GM12891 (cell line): Measurements from ENCODE around the gene CHPF2.

ENCODE experiments used
- DNase-seq: peaks from one replicate; pipeline ENCODE4 v3.0.0; 2011; ENCODE audit warnings: low spot score; ENCODE audit not compliant: insufficient read length
- FAIRE-seq: peaks from 2 replicates; lab custom pipeline; 2011; peaks lifted over from hg19 to GRCh38; lab: Jason Lieb, UNC
- PAX5 ChIP-seq: IDR thresholded peaks from 2 replicates; pipeline ENCODE4 v1.6.1; 2011; ENCODE audit warnings: low read length, moderate library complexity, mild to moderate bottlenecking; ENCODE audit not compliant: insufficient read depth, severe bottlenecking
- POLR2A ChIP-seq: IDR thresholded peaks from 2 replicates; pipeline ENCODE4 v1.6.1; 2011; ENCODE audit warnings: low read depth, low read length, control low read depth
- POLR2AphosphoS5 ChIP-seq: IDR thresholded peaks from 2 replicates; pipeline ENCODE4 v1.6.1; 2011; ENCODE audit warnings: low read depth, low read length, control low read depth
- POU2F2 ChIP-seq: IDR thresholded peaks from 2 replicates; pipeline ENCODE4 v1.6.1; 2011; ENCODE audit warnings: low read depth, mild to moderate bottlenecking, control low read depth, low read length, moderate library complexity
- SPI1 ChIP-seq: IDR thresholded peaks from 2 replicates; pipeline ENCODE4 v1.6.1; 2011; ENCODE audit warnings: low read depth, low read length, control low read depth
- TAF1 ChIP-seq: IDR thresholded peaks from 2 replicates; pipeline ENCODE4 v1.6.1; 2011; ENCODE audit warnings: low read depth, low read length, control low read depth

The CHPF2 gene

DNA sequence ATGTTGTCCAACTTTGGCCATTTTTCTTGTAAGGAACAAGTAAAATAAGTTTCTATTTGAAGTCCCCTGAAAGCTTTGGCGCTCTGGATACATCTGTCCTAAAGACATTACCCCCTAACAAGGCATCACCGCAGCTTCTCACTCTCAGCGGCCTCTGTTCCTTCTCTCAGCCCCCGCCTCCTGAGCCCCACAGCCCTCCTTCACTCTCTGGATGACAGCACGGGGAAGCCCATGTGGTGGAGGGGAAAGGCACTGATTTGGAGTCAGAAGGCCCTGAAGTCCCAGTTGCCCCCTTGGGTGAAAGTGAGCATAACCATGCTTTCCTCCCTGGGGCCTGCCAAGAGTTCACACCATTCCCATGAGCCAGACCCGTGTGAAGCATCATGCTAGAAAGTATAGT lies 26.6 kb upstream of the CHPF2 start:
- FAIRE-seq = no peak
- no peak for TF ChIP-seq PAX5

DNA sequence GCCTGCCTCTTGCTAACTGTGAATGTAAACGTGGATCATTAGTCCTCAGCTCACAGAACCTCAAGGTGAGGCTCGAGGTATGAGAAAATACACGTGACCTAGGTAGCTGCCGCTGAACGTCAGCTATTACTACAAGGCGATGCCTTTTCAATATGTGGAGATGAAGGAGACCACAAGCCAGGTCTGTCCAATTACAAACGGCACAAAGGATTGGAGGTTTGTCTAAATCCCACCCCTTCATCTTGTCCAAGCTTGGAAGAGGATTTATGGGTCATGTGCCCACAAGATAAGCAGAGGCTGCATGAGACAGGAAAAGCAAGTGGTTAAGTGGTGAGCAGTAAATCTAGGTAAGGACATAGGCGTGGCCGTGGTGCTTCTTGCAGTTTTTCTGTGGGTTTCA lies 25.4 kb upstream of the CHPF2 start:
- TF ChIP-seq POLR2A (no peak), SPI1 (no peak), POLR2AphosphoS5 (no peak), TAF1 (no peak), PAX5 (no peak), POU2F2 (no peak)
- DNase-seq (no peak), FAIRE-seq (no peak)

More for the DNA sequence above, 26.6 kb upstream of the CHPF2 start:
- no peak for DNase-seq

DNA sequence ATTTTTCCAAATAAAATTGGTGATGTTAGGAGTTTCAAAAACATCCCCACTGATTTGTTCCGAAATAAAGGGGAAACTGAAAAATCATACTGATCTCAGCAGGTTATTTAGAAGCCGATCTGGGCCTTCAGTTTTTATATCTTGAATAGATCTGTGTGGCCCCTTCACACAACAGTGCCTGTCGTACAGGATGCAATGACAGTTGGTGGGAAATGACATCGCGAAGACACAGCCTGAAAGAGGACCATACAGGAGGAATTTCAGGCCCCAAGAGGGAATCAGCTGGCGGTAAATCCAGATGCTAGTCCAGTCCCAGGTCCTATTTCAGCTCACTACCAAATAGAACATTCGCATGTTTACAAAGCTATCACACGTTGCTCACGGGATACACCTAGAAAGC lies 25.0 kb upstream of the CHPF2 start:
- FAIRE-seq = no peak
- TF ChIP-seq POLR2AphosphoS5 (no peak), POU2F2 (no peak), POLR2A (no peak), TAF1 (no peak), SPI1 (no peak), PAX5 (no peak)

DNA sequence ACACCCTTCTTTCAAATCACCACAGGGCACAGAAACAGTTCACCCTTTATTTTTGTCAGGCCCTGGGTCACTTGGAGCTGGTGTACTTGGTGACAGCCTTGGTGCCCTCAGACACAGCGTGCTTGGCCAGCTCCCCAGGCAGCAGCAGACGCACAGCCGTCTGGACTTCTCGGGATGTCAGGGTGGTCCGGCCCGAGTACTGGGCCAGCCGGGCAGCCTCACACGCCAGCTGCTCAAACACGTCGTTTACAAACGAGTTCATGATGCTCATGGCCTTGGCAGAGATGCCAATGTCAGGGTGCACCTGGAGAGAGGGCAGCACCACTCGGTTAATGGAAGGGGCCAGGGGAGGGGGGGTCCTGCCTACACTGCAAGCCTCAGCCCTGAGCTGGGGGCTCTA lies 24.5 kb upstream of the CHPF2 start:
- FAIRE-seq (no peak), DNase-seq (no peak)

More for the DNA sequence above, 25.0 kb upstream of the CHPF2 start:
- DNase-seq = no peak

DNA sequence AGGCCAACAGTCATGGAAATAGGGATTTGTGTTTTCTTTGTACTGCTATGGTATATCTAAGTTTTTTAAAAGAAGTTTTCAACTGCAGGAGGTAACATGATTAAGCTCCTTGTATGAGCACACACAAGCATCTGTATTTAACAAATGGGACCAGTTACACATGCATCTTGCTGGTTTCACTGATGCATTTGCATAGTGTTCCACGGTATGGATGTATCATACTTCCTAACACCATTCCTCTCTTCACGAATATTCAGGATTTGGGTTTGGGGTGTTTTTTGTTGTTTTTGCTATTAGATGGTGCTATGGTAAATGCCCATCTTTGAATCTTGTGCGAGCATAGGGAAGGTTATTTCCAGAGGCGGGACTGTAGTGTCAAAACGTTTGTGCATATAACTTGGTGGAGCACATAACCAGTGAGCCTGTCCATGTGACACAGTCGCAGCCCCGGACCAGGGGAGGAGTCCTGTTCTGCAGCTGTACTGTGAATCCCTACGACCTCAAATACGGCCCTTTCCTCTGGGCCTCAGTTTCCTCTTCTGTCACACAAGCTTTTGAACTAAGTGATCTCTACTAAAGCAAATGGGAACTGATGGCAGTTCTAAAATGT lies 23.9 kb upstream of the CHPF2 start:
- TF ChIP-seq TAF1 (no peak), POLR2A (no peak), POLR2AphosphoS5 (no peak), POU2F2 (no peak), PAX5 (no peak), SPI1 (no peak)
- DNase-seq (no peak), FAIRE-seq (no peak)

More for the DNA sequence above, 24.5 kb upstream of the CHPF2 start:
- TF ChIP-seq PAX5 = no peak
- TF ChIP-seq TAF1 = no peak
- no peak for TF ChIP-seq SPI1
- no peak for TF ChIP-seq POLR2AphosphoS5
- TF ChIP-seq POU2F2 = no peak
- TF ChIP-seq POLR2A = no peak

DNA sequence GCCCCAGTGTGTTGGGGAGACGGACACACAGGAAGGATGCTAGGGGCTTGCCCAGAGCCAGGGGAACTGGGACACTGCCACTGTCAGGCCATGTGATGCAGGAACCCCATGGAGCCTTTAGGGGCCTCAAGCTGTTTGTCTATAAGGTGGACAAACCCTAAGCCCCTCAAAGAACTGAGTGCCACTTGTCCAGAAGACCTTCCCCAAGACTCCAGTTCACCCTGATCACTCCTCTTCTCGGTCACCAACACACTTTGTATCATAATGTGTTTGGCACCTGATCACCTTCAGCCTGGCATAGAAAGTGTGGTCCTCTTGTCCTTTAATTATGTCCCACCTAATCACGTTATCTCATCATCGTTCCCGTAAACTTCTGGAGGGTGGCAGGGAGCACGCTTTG lies 22.7 kb upstream of the CHPF2 start:
- FAIRE-seq = no peak
- no peak for TF ChIP-seq POLR2AphosphoS5
- TF ChIP-seq SPI1 = no peak
- no peak for TF ChIP-seq PAX5
- no peak for TF ChIP-seq TAF1
- TF ChIP-seq POLR2A = no peak
- no peak for TF ChIP-seq POU2F2
- DNase-seq = no peak

DNA sequence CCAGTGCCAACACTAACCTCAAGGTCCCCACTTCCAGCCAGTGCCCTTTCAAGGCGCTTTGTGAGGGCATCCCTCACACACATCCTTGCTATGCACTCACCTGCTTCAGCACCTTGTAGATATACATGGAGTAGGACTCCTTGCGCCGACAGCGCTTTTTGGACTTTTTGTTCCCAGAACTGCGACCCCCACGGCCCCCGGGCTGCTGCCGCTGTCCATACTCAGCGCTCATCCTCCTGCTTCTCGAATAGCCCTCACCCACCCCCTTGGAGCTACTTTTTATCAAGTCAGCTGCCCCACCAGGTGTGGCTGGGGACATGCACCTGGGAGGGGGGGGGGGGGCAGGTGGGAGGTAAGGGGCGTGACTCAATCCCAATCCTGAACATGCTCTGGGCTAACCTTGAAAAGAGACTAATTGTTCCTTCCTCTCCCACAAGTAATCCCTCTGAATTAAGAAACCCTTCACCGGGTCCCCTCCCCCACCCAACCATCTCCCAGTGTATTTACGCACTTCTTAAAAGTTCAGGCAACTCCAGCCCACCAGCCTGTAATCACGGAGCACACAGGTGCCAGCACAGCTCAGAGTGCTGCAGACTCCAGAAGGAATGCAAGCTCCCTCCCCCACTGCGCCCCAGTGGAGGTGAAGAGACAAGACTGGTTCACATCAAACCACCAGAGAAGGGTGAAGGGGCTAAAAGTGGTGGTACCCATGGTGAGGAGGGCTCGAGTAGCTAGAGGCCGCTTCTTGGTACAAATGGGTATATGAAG lies 22.0 kb upstream of the CHPF2 start, which contains the start of gene H2BK1:
TSS of gene H2BK1 (minus strand) at position 402 of the 768 bp plus-strand sequence. CDS start at position 232, 170 bp downstream.
- DNase-seq (no peak), FAIRE-seq (no peak)
- TF ChIP-seq POU2F2 (no peak), POLR2AphosphoS5 (no peak), SPI1 (no peak), PAX5 (no peak), POLR2A (no peak), TAF1 (no peak)

DNA sequence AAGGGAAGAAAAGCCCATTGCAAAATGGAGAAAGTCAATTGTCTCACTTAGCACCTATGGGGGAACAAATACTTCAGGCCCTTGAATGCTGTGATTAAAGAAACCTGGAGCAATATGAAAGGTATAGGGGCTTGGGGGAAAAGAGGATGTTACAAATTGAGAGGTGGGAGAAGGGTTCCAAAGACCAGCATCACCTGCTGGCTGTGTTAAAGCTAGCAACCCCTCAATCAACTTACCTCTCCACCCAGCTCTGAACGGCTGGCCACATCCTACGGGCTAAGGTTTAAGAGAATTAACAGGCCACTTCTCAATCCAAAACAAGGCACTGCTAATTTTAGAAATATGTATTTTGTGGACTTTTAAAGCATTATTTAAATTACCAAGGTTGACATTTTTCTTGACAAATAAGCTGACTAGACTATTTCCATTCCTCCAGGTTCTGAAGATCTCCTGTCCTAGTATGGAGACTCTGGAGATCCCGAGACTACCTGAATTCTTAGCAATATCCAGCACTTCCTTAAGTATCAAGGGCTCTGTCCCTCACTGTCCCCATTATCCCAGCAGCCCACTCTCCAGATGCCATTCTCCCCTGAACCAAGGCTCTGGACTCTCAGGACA lies 21.0 kb upstream of the CHPF2 start:
- no peak for TF ChIP-seq POLR2AphosphoS5
- TF ChIP-seq POU2F2 = no peak
- TF ChIP-seq POLR2A = no peak
- no peak for TF ChIP-seq PAX5
- no peak for TF ChIP-seq SPI1
- no peak for DNase-seq
- FAIRE-seq = no peak

DNA sequence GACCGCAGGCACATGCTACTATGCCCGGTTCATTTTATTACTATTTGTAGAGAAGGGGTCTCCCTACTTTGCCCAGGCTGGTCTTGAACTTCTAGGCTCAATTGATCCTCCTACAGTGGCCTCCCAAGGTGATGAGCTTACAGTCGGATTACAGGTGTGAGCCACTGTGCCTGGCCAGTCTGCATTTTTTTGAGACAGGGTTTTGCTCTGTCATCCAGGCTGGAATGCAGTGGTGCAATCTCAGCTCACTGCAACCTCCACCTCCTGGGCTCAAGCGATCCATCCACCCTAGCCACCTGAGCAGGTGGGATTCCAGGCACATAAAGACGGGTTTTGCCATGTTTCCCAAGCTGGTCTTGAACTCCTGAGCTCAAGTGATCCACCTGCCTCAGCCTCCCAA lies 19.7 kb upstream of the CHPF2 start:
- DNase-seq (no peak), FAIRE-seq (no peak)
- TF ChIP-seq POLR2A (no peak), PAX5 (no peak), POU2F2 (no peak), TAF1 (no peak), POLR2AphosphoS5 (no peak), SPI1 (no peak)
